Posterior cingulate gyrus (tissue), 11 donors: ENCODE results near the gene NPAS3.
A peak's percentile ranks its signal among the peaks of the same experiment; 100 is the strongest.

Source experiments
- DNase-seq, 10 donors: peaks; one replicate each; pipeline versions ENCODE4 v3.0.0 to v3.0.0-alpha.2; 2020 to 2021; ENCODE audit warnings: mixed read lengths in 3 of 10
- intact Hi-C: fragments of 100-400 bp; cut with DNase I; formaldehyde crosslinking; loops from one replicate; pipeline ENCODE4 v1.15.1; 2023

The NPAS3 gene

DNA sequence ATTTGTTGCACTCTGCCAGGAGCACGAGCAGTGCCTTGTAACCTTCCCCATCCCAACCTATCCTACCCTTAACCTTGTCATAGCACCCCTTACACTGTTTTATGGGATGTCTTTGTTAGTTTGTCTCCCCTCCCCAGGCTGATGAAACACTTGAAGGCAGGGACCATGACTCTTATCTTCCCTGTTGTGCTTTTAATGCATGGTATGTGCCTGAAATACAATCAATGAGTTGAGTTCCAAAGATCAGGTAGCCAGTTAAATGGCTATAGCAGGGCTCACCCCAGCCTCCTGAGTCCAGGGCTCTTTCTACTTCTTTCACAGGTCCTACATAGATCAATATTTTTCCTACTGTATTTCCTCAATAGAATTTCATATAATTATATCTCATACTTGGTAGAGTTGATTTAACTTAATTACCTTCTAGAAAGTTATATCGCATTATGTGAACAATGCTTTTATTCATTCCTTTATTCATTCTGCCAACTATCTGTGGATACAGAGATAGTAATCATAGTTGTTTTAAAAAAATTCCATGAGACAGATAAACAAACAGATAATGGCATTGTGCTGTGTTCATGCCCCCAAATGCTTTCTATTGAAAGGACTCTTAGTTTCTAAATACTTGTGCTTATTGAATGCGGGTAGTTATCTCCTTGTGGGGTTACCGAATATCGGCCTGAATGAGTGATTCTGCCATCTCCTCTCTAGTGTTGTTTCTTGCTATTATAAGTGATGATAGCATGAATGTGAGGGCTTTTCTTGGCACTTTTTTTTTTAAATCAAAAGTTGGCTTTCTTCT lies 347.4 kb downstream of the NPAS3 start:
- no peak for DNase-seq
- intact Hi-C loops, result no loop called here

DNA sequence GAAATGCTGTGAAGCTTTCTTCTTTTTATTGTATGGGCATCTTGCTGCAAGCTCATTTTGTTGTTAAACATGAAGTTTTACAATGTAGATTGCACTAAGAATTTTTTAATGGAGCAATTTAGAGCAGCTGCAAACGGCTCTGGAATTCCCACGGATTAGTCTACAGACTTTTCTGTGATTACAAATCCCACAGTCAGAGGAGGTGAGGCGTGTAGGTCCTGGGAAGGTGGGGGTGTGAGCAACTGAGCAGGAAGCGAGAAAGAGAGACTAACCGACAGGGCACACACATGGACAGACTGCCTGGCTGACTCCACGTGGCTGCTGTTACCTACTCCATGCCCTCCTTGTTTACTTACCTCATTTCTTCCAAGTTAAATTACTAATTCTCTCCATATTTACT lies 348.5 kb downstream of the NPAS3 start:
- intact Hi-C loops, result no loop called here
- DNase-seq, result no peak

GRCh38 chr14:33290641-33291040 lies 352.0 kb downstream of the NPAS3 start:
- no peak for DNase-seq
- intact Hi-C loops, result no loop called here

GRCh38 chr14:33291529-33292104 lies 352.9 kb downstream of the NPAS3 start:
- no peak for DNase-seq
- intact Hi-C loops, result no loop called here

DNA sequence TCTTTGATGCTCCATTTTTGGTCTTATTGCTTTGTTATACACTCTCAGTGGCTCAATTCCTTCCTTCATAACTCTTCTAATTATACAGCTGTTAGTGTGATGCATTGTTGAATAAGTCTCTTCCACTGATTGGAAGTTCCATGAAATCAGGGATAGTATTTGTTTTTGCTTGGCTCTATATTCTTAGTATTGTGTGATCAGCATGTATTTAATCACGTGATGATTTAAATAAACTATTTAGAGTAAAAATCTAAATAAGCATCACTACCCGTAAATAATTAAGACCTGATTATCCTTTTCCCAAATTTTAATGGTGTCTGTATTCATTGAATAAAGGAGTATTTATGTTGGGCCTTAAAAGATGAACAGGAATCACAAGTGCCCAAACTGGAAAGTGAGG lies 355.7 kb downstream of the NPAS3 start:
- DNase-seq, result no peak
- intact Hi-C loops, result no loop called here

DNA sequence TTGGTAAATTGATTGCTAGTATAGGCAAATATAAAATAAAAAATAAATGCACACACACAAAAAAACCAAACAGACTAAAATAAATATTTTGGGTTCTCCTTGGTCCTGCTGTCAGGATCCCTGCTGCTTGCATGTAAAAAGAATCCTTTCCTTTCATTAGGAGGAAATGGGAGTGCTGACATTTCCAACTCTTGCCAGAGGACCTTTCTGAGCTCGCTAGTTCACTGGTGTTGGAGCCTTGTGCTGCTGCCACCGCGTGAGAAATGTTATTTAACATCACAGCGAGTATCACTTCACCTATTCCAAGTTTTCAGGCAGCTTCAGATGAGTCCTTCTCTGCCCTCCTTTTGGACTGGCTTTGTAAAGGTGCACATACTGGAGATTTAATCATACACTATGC lies 358.9 kb downstream of the NPAS3 start:
- DNase-seq, result no peak
- intact Hi-C loops, result no loop called here

GRCh38 chr14:33307691-33308251 lies 369.1 kb downstream of the NPAS3 start:
- intact Hi-C loops, result no loop called here
- DNase-seq, result peak in 6 of 10 donors; percentile 30 to 89 (median 44)

- DNase-seq, result no peak
- intact Hi-C loops, result no loop called here
These were observed 370.4 kb downstream of the NPAS3 start for GRCh38 chr14:33309106-33309505.

DNA sequence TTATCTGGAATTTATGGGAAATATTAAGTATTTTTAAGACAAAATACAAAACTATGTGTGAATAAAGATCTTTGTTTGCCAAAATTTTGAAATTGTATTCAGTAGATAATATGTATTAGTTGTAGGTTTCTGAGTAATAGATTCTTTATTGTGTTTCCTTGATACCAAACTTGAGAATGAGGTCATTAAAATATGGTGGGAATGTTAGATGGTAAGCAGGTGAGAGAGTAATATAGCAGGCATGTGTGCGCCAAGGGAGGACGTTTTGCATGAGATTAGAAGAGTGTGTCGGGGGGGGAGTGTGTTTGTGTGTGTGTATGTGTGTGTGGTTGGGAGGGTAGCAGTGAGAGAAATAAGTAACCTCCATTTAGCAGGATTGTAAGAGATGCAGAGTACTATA lies 376.5 kb downstream of the NPAS3 start:
- DNase-seq, result no peak
- intact Hi-C loops, result no loop called here

DNA sequence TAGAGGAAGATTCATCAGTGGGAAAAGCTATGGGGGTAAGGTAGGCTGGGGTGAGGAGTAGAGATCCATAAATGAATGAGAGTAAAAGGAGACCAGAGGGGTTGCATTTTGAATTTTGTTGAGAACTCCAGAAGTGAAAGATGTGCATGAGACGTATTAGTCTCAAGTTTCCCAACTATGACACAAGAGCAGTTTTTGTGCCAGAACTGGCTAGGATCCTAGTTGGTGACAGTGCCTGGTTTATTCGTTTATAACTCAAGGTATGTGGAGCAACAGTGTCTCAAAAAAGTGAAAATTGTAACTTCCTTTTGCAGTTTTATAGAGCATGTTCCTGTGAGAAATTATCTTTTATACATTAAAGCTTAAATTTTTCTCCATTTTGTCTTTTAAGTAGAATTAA lies 377.0 kb downstream of the NPAS3 start:
- DNase-seq, result no peak
- intact Hi-C loops, result no loop called here

DNA sequence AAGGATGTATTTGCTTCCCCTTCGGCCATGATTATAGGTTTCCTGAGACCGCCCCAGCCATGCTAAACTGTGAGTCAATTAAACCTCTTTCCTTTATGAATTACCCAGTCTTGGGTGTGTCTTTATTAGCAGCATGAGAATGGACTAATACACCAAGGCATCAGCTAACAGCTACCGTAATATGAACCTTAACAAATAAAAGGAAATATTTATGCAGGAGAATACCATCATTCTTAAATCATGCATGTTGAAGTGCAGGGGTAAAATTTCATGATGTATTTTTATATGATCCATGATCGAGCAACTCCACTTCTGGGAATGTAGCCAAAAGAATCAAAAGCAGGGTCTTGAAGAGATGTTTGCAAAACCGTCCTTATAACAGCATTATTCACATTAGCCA lies 379.0 kb downstream of the NPAS3 start:
- intact Hi-C loops, result no loop called here
- no peak for DNase-seq

DNA sequence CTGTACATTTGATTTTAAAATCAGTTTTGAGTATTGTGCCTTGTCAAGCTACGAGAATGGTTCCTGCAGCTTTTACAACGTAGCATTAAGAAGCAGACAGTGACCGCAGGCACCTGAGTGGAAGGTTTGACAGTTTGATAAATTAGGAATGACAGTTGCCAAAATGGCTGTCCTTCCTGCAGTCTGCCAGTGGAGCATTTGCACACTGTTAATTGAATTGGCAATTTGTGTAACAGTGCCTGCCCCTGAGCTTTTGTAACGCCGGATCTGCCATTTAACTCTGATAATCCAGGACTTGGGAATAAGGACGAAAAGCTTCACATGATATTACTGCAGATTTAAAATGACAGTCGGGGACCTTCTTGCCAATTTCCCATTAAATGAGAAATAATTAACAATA lies 385.3 kb downstream of the NPAS3 start:
- no peak for DNase-seq
- intact Hi-C loops, result no loop called here

- intact Hi-C loops, result no loop called here
- no peak for DNase-seq
These were observed 392.7 kb downstream of the NPAS3 start for GRCh38 chr14:33331176-33331949.

DNA sequence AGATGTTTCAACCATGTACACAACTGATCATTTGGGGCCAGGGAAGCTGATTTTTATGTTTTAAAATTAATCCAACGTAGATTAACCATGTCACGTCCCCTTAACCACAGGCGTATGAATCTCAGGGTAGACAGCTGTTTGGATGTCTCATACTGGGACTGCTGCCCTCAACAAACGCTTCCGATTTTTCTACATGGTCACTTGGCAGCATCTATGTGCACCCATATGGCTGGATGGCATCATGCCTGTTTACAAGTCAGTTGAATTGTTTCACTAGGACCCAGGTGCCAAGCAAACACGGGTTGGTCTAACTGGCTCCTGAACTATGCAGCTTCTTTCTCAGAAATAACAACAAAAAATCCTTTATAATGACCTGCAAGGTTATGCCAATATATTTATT lies 393.8 kb downstream of the NPAS3 start:
- peak in 7 of 10 donors; percentile 56 to 93 (median 62) for DNase-seq
- intact Hi-C loops, result no loop called here

DNA sequence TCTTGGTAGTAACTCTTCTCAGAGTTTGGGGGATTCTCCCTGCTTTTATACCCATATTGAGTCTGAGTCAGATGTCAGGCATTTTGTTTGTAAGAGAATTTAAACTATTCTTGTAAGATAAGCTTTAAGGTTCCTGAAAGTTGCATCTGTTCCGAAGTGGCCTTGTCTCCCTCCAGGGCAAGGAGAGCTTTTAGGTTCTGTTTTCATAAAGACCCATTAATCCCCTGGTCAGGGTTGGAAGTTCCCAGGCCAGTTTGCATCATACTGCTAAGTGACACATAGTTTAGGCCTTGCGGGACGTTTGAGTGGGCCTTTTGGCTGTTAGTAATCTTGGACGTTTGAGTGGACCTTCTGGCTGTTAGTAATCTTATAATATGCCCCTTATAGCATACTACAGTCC lies 396.7 kb downstream of the NPAS3 start:
- intact Hi-C loops, result no loop called here
- DNase-seq, result no peak

DNA sequence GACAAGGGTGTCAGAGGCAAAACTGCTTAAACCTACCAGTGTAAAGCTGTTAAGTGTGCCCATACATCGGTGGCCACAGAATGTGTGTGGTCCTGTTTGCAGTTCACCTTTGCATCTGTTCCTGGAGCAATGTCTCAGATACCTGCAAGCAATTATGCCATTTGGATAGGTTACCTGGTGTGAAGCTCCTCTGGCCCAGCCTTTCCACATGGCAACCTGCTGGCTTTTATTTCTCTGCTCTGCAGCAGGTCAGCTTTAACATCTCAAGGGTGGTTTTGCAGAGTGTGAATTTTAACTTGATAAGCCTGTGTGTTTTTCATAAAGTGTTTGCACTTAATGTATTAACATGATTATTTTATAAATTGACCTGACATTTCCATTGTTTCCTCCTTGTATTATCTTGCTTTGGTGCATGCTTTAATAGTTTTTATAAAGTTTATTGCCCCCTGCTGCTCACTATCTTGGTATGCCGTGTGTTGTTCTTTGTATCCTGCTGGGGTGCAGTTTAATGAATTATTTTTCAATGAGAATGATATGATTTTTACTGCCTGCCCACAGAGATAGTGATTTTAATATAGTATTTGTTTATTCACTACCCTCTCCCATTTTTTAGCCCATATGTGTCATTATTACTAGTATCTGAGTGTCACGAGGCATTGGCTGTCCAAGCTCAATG lies 403.8 kb downstream of the NPAS3 start:
- no peak for DNase-seq
- intact Hi-C loops, result no loop called here

- intact Hi-C loops, result no loop called here
- no peak for DNase-seq
These were observed 404.3 kb downstream of the NPAS3 start for GRCh38 chr14:33343016-33343415.

- intact Hi-C loops, result no loop called here
- no peak for DNase-seq
These were observed 409.1 kb downstream of the NPAS3 start for GRCh38 chr14:33347796-33348195.

DNA sequence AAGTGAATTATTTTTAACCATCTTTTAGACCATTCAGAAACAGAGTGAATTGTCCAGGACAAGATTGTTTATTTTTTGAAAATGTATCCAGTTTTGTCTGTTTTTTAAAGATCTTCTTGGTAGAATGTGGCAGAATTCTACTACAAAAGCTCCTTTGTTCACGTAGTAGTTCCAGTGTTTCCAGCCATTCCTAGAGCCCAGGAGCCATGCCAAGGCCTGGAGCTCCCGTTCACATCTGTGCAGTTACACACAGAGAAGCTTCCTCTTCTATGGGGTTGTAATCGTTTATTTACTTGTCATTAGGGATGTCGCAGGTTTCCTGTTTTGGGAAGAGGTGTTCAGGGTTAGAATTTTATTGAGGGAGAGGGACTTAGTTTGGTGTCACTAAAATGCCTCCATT lies 409.8 kb downstream of the NPAS3 start:
- intact Hi-C loops, result no loop called here
- peak in 3 of 10 donors; percentile 16 to 63 (median 34) for DNase-seq

DNA sequence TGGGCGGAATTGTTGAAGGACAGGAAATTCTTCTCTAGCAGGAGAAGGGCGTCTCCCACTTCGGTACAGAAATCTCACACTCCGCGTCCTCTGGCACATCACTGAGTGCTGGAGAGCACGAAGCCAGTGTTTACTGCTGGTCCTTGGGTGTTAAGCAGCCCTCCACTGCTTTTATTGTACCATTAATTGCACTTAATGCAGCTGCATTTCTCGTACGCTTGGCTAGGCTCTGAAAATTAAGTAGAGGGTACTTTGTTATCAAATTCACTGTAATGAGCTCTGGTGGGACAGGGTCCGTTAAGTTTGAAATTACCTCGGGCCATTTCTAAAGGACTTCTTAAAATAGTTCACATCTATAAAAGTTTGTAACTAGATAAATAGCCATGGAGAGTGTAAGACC lies 411.2 kb downstream of the NPAS3 start:
- intact Hi-C loops, result no loop called here
- no peak for DNase-seq
